ENCODE measurements around the gene P2RX1.

The P2RX1 gene

DNA sequence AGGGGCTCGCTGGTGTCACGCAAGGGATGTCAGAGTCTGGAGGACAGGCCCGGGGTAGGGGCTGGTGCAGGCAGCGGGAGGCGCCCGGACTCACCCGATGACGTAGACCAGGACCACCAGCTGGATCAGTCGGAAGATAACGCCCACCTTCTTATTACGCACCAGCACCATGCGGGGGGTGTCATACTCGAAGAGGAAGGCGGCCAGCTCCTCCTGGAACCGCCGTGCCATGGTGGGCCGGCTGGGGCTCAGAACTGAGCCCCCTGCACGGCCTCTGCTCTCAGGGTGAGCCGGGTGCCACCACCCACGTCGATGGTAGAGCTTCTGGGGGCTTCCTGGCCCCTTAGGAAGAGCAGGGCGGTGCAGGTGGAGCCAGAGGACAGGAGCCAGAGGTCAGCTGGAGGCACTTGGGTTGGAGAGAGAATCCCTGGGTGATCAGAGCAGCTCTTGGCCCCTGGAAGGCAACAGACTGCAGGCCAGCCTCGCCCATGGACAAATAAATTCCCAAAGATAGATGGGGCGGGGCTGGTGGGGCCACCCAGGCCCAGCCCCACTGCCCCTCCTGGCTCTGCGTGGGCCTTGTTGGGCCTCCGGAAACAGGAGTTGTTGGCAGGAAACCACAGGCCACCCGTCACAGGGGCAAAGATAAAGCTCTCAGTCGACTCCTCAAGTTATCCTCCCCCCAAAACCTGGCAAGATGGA is at the start of gene P2RX1:
P2RX1 (minus strand) TSS at position 471 of the 702 bp plus-strand sequence; CDS start at position 231, 240 bp downstream.
- CTCF ChIA-PET, result interaction anchor here (0.7 to 7.6 kb wide), 11 partner anchors 10 to 178 kb away, joined by 3 to 137 read pairs (median 5); no protein-coding TSS in a partner anchor

DNA sequence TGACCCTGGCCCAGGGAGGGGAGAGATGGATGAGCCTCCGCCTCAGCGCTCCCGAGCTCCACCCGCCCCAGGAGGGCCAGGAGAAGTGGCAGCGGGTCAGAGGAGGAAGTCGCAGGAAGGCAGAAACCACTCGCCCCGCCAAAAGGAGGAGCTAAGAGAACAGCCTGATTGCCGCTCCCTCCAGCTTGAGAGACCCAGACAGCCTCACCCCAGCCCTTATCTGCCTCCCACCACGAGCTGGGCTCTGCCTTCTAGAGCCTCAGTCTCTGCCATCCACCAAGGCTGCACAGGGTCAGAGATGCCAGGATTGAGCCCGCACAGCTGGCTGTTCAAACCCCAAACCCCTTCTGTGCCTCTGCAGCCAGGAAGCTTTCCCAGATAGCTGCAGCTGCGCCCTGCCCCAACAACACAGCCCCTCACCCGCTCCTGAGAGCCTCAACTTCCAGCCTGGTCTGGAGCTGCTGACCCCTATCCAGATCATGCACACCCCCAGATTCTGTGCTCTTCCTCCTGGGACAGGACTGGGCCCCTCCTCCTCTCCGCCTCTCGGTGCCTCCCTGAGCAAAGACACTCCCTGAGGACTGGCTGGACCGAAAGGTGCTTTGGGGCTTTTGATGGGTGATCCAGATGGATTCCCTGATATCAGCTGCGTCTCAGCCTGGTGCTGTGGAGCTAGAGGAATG is 49.0 kb upstream of the P2RX1 start:
- CTCF ChIA-PET, result interaction anchor here (0.7 to 1.6 kb wide), 2 partner anchors 9 to 30 kb away, joined by 3 read pairs; no protein-coding TSS in a partner anchor
- TF ChIP-seq CTCF (IDR thresholded peaks at IDR 0.05; ENCODE audit: insufficient read depth, low read length, missing control alignments), result no peak
- POLR2A ChIA-PET, result interaction anchor here (0.5 kb wide), 1 partner anchor 21 kb away, joined by 3 read pairs; no protein-coding TSS in a partner anchor
- DNase-seq (ENCODE audit: low read depth, low spot score), result no peak
- H3K4me3 ChIP-seq (ENCODE audit: low read depth, low read length), result peak overlapping the region; percentile 44

More for the DNA sequence above, at the start of gene P2RX1:
- TF ChIP-seq CTCF (IDR thresholded peaks at IDR 0.05; ENCODE audit: insufficient read depth, low read length, missing control alignments), result no peak
- POLR2A ChIA-PET, result no interaction called here
- H3K4me3 ChIP-seq (ENCODE audit: low read depth, low read length), result no peak within 1 kb of the TSS
- no peak for DNase-seq (ENCODE audit: low read depth, low spot score)

- POLR2A ChIA-PET, result interaction anchor here (0.5 kb wide), 1 partner anchor 20 kb away, joined by 3 read pairs; no protein-coding TSS in a partner anchor
- no peak for TF ChIP-seq CTCF (IDR thresholded peaks at IDR 0.05; ENCODE audit: insufficient read depth, low read length, missing control alignments)
- DNase-seq (ENCODE audit: low read depth, low spot score), result no peak
- peak within 1 kb of the TSS; percentile 44 for H3K4me3 ChIP-seq (ENCODE audit: low read depth, low read length)
- CTCF ChIA-PET, result interaction anchor here (0.7 to 1.6 kb wide), 2 partner anchors 8 to 29 kb away, joined by 3 read pairs; no protein-coding TSS in a partner anchor
These were observed 48.2 kb upstream of the P2RX1 start, which contains the start of gene ATP2A3 for GRCh38 chr17:3964203-3965117. Gene ATP2A3 (minus strand): TSS chr17:3964437. CDS start chr17:3964291, 146 bp downstream.

- no peak for DNase-seq (ENCODE audit: low read depth, low spot score)
- ChIA-PET POLR2A (no interaction called here), CTCF (interaction anchor here (2.5 kb wide), 1 partner anchor 49 kb away, joined by 9 read pairs; no protein-coding TSS in a partner anchor)
- H3K4me3 ChIP-seq (ENCODE audit: low read depth, low read length), result no peak overlapping the region
- TF ChIP-seq CTCF (IDR thresholded peaks at IDR 0.05; ENCODE audit: insufficient read depth, low read length, missing control alignments), result no peak
These were observed 47.3 kb upstream of the P2RX1 start for GRCh38 chr17:3963237-3964201.

GRCh38 chr17:3962965-3963236 is 46.6 kb upstream of the P2RX1 start:
- no peak for DNase-seq (ENCODE audit: low read depth, low spot score)
- CTCF ChIA-PET, result interaction anchor here (2.5 kb wide), 1 partner anchor 49 kb away, joined by 9 read pairs; no protein-coding TSS in a partner anchor

More at GRCh38 chr17:3962965-3963236, 46.6 kb upstream of the P2RX1 start:
- no peak overlapping the region for H3K4me3 ChIP-seq (ENCODE audit: low read depth, low read length)
- POLR2A ChIA-PET, result no interaction called here
- TF ChIP-seq CTCF (IDR thresholded peaks at IDR 0.05; ENCODE audit: insufficient read depth, low read length, missing control alignments), result no peak
